Measurements from ENCODE around the gene ZNF432. TPM values are rescaled to one million over a fixed set of nuclear protein-coding genes. Genes with fewer than 3 reads are reported as not detected.
"Not testable (repeated sequence)": the region's sequence is repeated elsewhere in the genome, so short reads cannot be mapped to it uniquely, and the experiment has no call there.

Gene ZNF432
- total RNA-seq, 1 donor from 2014 or later, result 23.3 TPM

DNA sequence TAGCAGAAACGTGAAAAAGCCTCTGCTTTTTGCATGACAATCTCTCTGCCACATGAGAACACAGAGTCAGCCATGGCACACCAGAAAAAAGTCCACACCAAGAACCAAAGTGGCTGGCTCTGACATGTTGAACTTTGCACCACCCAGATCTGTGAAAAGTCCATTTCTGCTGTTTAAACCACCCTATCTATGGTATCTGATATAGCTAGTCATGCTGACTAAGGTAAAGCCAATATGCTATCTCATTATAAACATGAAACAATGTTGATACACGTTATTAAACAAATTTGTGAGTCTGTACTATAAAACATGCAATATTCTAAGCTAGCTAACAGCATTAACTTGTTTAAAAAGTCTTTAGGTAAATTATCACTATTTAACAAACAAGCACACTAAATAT, 21.0 kb upstream of the ZNF432 start:
- H3K36me3 ChIP-seq, result peaks cover 48% of the 10 kb centered on the region
- no peak for DNase-seq (ENCODE audit: low spot score)
- no peak overlapping the region for H2AFZ ChIP-seq (replicated peaks)
- no peaks in the 10 kb centered on the region for H3F3A ChIP-seq (ENCODE audit: low read depth)
- peaks cover 71% of the 10 kb centered on the region for H3K36me3 Mint-ChIP-seq
- H3K27ac ChIP-seq, result no peak overlapping the region
- H3K27me3 ChIP-seq, result no peaks in the 10 kb centered on the region
- no peaks in the 10 kb centered on the region for H3K4me1 Mint-ChIP-seq
- no peak for TF ChIP-seq EZH2 (IDR thresholded peaks at IDR 0.05)
- no peak for TF ChIP-seq EZH2phosphoT487 (IDR thresholded peaks at IDR 0.05)
- TF ChIP-seq, protein P1, sequence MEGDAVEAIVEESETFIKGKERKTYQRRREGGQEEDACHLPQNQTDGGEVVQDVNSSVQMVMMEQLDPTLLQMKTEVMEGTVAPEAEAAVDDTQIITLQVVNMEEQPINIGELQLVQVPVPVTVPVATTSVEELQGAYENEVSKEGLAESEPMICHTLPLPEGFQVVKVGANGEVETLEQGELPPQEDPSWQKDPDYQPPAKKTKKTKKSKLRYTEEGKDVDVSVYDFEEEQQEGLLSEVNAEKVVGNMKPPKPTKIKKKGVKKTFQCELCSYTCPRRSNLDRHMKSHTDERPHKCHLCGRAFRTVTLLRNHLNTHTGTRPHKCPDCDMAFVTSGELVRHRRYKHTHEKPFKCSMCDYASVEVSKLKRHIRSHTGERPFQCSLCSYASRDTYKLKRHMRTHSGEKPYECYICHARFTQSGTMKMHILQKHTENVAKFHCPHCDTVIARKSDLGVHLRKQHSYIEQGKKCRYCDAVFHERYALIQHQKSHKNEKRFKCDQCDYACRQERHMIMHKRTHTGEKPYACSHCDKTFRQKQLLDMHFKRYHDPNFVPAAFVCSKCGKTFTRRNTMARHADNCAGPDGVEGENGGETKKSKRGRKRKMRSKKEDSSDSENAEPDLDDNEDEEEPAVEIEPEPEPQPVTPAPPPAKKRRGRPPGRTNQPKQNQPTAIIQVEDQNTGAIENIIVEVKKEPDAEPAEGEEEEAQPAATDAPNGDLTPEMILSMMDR (IDR thresholded peaks at IDR 0.05), result no peak
- H3K9me3 ChIP-seq (ENCODE audit: low read depth), result peaks cover 42% of the 10 kb centered on the region
- H3K4me3 ChIP-seq, result no peak overlapping the region
- H4K20me1 ChIP-seq (ENCODE audit: low read depth), result no peaks in the 10 kb centered on the region
- no peak overlapping the region for H3K9ac ChIP-seq
- H3K27ac Mint-ChIP-seq, result no peak overlapping the region
- no peak overlapping the region for H3K4me2 ChIP-seq
- no peaks in the 10 kb centered on the region for H3K27me3 Mint-ChIP-seq (ENCODE audit: insufficient read depth, low read depth)
- no peak overlapping the region for H3K4me3 Mint-ChIP-seq
- no peaks in the 10 kb centered on the region for H3K4me1 ChIP-seq
- peaks cover 81% of the 10 kb centered on the region for H3K9me3 Mint-ChIP-seq
- no peaks in the 10 kb centered on the region for H3K79me2 ChIP-seq (ENCODE audit: low read depth)

DNA sequence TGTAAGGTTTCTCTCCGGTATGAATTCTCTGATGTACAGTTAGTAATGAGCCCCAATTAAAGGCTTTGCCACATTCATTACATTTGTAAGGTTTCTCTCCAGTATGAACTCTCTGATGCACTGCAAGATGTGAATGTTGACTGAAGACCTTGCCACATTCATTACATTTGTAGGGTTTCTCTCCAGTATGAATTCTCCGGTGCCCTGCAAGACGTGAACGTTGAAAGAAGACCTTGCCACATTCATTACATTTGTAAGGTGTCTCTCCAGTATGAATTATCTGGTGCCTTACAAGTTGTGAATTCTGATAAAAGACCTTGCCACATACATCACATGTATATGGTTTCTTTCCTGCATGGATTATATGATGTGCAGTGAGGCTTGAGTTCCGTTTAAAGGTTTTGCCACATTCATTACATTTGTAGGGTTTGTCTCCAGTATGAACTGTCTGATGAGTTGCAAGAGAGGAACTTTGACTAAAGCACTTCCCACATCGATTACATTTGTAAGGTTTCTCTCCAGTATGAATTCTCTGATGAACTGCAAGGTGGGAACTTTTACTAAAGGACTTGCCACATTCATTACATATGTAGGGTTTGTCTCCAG, 17.7 kb upstream of the ZNF432 start:
- TF ChIP-seq, protein P1 (IDR thresholded peaks at IDR 0.05), result no peak
- TF ChIP-seq EZH2phosphoT487 (IDR thresholded peaks at IDR 0.05) (no peak), EZH2 (IDR thresholded peaks at IDR 0.05) (no peak)
- Mint-ChIP-seq H3K4me3 (no peak overlapping the region), H3K4me1 (no peaks in the 10 kb centered on the region), H3K27me3 (ENCODE audit: insufficient read depth, low read depth) (peaks cover 2% of the 10 kb centered on the region), H3K36me3 (peaks cover 62% of the 10 kb centered on the region), H3K27ac (no peak overlapping the region), H3K9me3 (peaks cover 82% of the 10 kb centered on the region)
- H4K20me1 ChIP-seq (ENCODE audit: low read depth), result no peaks in the 10 kb centered on the region
- no peak for DNase-seq (ENCODE audit: low spot score)
- no peaks in the 10 kb centered on the region for H3K27me3 ChIP-seq
- no peak overlapping the region for H3K27ac ChIP-seq
- H3K9me3 ChIP-seq (ENCODE audit: low read depth), result peaks cover 30% of the 10 kb centered on the region
- no peak overlapping the region for H2AFZ ChIP-seq (replicated peaks)
- no peaks in the 10 kb centered on the region for H3K79me2 ChIP-seq (ENCODE audit: low read depth)
- H3F3A ChIP-seq (ENCODE audit: low read depth), result no peaks in the 10 kb centered on the region
- no peak overlapping the region for H3K4me3 ChIP-seq
- H3K4me1 ChIP-seq, result no peaks in the 10 kb centered on the region
- peaks cover 33% of the 10 kb centered on the region for H3K36me3 ChIP-seq
- no peak overlapping the region for H3K4me2 ChIP-seq
- H3K9ac ChIP-seq, result no peak overlapping the region

DNA sequence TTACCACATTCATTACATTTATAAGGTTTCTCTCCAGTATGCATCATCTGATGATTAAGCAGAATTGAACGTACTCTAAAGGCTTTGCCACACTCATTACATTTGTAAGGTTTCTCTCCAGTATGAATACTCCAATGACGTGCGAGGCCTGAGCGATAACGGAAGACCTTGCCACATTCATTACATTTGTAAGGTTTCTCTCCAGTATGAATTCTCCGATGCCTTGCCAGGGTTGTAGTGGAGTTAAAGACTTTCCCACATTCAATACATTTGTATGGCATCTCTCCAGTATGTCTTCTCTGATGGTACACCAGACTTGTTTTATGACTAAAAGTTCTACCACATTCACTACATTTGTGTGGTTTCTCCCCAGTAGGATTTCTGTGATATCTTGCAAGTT, 16.8 kb upstream of the ZNF432 start:
- H3K36me3 ChIP-seq, result peaks cover 33% of the 10 kb centered on the region
- DNase-seq (ENCODE audit: low spot score), result no peak

DNA sequence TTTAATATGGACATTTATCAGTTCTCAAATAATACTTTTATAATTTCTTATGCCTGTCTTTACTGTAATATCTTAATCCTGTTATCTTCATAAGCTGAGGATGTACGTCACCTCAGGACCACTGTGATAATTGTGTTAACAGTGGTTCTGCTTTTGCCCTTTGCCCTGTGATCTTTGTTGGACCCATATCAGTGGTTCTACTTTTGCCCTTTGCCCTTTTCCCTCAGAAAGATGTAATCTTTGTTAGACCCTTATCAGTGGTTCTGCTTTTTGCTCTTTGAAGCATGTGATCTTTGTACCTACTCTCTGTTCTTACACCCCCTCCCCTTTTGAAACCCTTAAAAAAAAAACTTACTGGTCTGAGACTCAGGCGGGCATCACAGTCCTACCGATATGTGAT, 7.8 kb upstream of the ZNF432 start:
- not testable (repeated sequence) for H2AFZ ChIP-seq (replicated peaks); H3K4me1 ChIP-seq; H3K4me3 ChIP-seq; H3K4me1 Mint-ChIP-seq; H3F3A ChIP-seq (ENCODE audit: low read depth); DNase-seq (ENCODE audit: low spot score); H3K9me3 ChIP-seq (ENCODE audit: low read depth); H4K20me1 ChIP-seq (ENCODE audit: low read depth); H3K27me3 Mint-ChIP-seq (ENCODE audit: insufficient read depth, low read depth); H3K4me2 ChIP-seq; H3K27ac Mint-ChIP-seq; H3K36me3 ChIP-seq; H3K79me2 ChIP-seq (ENCODE audit: low read depth); H3K27me3 ChIP-seq; H3K9ac ChIP-seq; H3K27ac ChIP-seq; H3K4me3 Mint-ChIP-seq
- Mint-ChIP-seq H3K36me3 (peaks cover 20% of the 10 kb centered on the region), H3K9me3 (peaks cover 78% of the 10 kb centered on the region)

More for the DNA sequence above, 16.8 kb upstream of the ZNF432 start:
- peaks cover 53% of the 10 kb centered on the region for H3K36me3 Mint-ChIP-seq
- Histone ChIP-seq H3K4me2 (no peak overlapping the region), H3K79me2 (ENCODE audit: low read depth) (no peaks in the 10 kb centered on the region), H3F3A (ENCODE audit: low read depth) (no peaks in the 10 kb centered on the region), H3K27ac (no peak overlapping the region), H3K4me3 (no peak overlapping the region), H3K9me3 (ENCODE audit: low read depth) (peaks cover 28% of the 10 kb centered on the region), H2AFZ (replicated peaks) (no peak overlapping the region), H4K20me1 (ENCODE audit: low read depth) (no peaks in the 10 kb centered on the region), H3K27me3 (no peaks in the 10 kb centered on the region), H3K9ac (no peak overlapping the region), H3K4me1 (no peaks in the 10 kb centered on the region)
- peaks cover 80% of the 10 kb centered on the region for H3K9me3 Mint-ChIP-seq
- TF ChIP-seq EZH2 (IDR thresholded peaks at IDR 0.05), result no peak
- TF ChIP-seq, protein P1 (IDR thresholded peaks at IDR 0.05), result no peak
- no peak for TF ChIP-seq EZH2phosphoT487 (IDR thresholded peaks at IDR 0.05)
- H3K4me3 Mint-ChIP-seq, result no peak overlapping the region
- H3K27ac Mint-ChIP-seq, result no peak overlapping the region
- no peaks in the 10 kb centered on the region for H3K4me1 Mint-ChIP-seq
- H3K27me3 Mint-ChIP-seq (ENCODE audit: insufficient read depth, low read depth), result peaks cover 2% of the 10 kb centered on the region

DNA sequence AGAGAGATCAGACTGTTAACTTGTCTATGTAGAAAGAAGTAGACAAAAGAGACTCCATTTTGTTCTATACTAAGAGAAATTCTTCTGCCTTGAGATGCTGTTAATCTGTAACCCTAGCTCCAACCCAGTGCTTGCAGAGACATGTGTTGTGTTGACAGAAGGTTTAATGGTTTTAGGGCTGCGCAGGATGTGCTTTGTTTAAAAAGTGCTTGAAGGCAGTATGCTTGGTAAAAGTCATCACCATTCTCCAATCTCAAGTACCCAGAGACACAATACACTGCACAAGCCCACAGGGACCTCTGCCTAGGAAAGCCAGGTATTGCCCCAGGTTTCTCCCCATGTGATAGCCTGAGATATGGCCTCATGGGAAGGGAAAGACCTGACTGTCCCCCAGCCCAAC, 3.1 kb upstream of the ZNF432 start:
- H3K79me2 ChIP-seq (ENCODE audit: low read depth), result peaks cover 12% of the 10 kb centered on the region
- H3K27me3 Mint-ChIP-seq (ENCODE audit: insufficient read depth, low read depth); H3K4me3 ChIP-seq; H3K4me1 Mint-ChIP-seq; DNase-seq (ENCODE audit: low spot score); H3K4me2 ChIP-seq; H3K4me3 Mint-ChIP-seq; H3K9me3 ChIP-seq (ENCODE audit: low read depth); H3K36me3 ChIP-seq; H3K27ac Mint-ChIP-seq; H3K9ac ChIP-seq; H3K27ac ChIP-seq; H2AFZ ChIP-seq (replicated peaks); H4K20me1 ChIP-seq (ENCODE audit: low read depth); H3K4me1 ChIP-seq; H3K27me3 ChIP-seq: not testable (repeated sequence)
- Mint-ChIP-seq H3K9me3 (peaks cover 70% of the 10 kb centered on the region), H3K36me3 (peaks cover 34% of the 10 kb centered on the region)
- H3F3A ChIP-seq (ENCODE audit: low read depth), result peaks cover 12% of the 10 kb centered on the region
